K562 (cell line): ENCODE data around the gene TGM1. TPM values are rescaled to one million over a fixed set of nuclear protein-coding genes. Genes with fewer than 3 reads are reported as not detected.
A peak's percentile ranks its signal among the peaks of the same experiment; 100 is the strongest.

Experiments used
- ATAC-seq: fragments of 200-7000 bp; cut with Tn5 transposase; 3 replicates; pipeline ENCODE4 v1.9.1; 2020; ENCODE audit warnings: moderate library complexity
- BruUV-seq: library from RNA; stranded (reverse); fragments of 400-500 nt; replicated peaks from 2 replicates; lab custom pipeline; 2021; lab: Mats Ljungman, UMichigan
- CTCF ChIA-PET: fragments of 300-600 bp; formaldehyde crosslinking; extraction: SDS; loops from one replicate; lab custom pipeline; 2021; ENCODE audit warnings: low intra/inter-chr PET ratio; lab: Yijun Ruan, JAX
- POLR2A ChIA-PET: fragments of 300-600, 350-650 bp; sonication (Branson Sonifier 250); formaldehyde crosslinking; extraction: SDS; loops from one replicate; lab custom pipeline; 2021; ENCODE audit warnings: antibody characterized with exemption, inconsistent platforms; lab: Yijun Ruan, JAX
- DNase-seq, 4 experiments: peaks; one replicate each; pipeline versions ENCODE4 v3.0.0 to v3.0.0-alpha.2; 2011 to 2018; ENCODE audit warnings: low spot score in 3 of 4, mixed read lengths in 3 of 4; ENCODE audit errors: extremely low read depth in 1 of 4
- FAIRE-seq: peaks from 2 replicates; lab custom pipeline; 2011; peaks lifted over from hg19 to GRCh38; lab: Jason Lieb, UNC
- H2AFZ ChIP-seq: 2 replicates; pipeline ENCODE4 v1.6.0; 2011; ENCODE audit warnings: low read depth, low read length, control low read depth, inconsistent platforms
- H3K27ac ChIP-seq: fragments of 200-600 bp; 3 replicates; pipeline ENCODE4 v1.8.0; 2011; ENCODE audit warnings: low read depth, mild to moderate bottlenecking, control low read depth, inconsistent platforms, low read length, moderate library complexity, mixed read lengths; ENCODE audit errors: extremely low read depth
- H3K27me3 ChIP-seq, 2 experiments: fragments of 300-600 bp in 1 of 2; 2 replicates in 1 of 2; 3 replicates in 1 of 2; pipeline versions ENCODE4 v1.6.0 to v1.8.0; 2011; ENCODE audit warnings: inconsistent platforms in 2 of 2, low read length in 2 of 2, mild to moderate bottlenecking in 1 of 2, mixed read lengths in 1 of 2, moderate library complexity in 1 of 2; ENCODE audit not compliant: control insufficient read depth in 2 of 2, insufficient read depth in 2 of 2
- H3K36me3 ChIP-seq: fragments of 300-600 bp; 3 replicates; pipeline ENCODE4 v1.8.0; 2011; ENCODE audit warnings: mild to moderate bottlenecking, low read length, inconsistent platforms; ENCODE audit not compliant: control insufficient read depth, insufficient read depth
- H3K4me1 ChIP-seq, 2 experiments: fragments of 200-600 bp in 1 of 2; replicated peaks in 1 of 2; 2 replicates in 1 of 2; 3 replicates in 1 of 2; pipeline versions ENCODE4 v1.5.1 to v1.8.0; 2011; ENCODE audit warnings: inconsistent platforms in 2 of 2, low read length in 2 of 2, mild to moderate bottlenecking in 1 of 2, mixed read lengths in 1 of 2, moderate library complexity in 1 of 2; ENCODE audit not compliant: control insufficient read depth in 2 of 2, insufficient read depth in 2 of 2
- H3K4me2 ChIP-seq: 2 replicates; pipeline ENCODE4 v1.6.1; 2011; ENCODE audit warnings: low read length, control low read depth, inconsistent platforms, mixed read lengths; ENCODE audit not compliant: insufficient read depth
- H3K4me3 ChIP-seq: fragments of 200-600 bp; sonication (generic), shearing (Covaris generic); 2 replicates; pipeline ENCODE4 v1.5.1; 2016; ENCODE audit warnings: control low read depth, inconsistent platforms
- H3K79me2 ChIP-seq: fragments of 200-600 bp; 3 replicates; pipeline ENCODE4 v1.8.0; 2011; ENCODE audit warnings: low read length, inconsistent platforms; ENCODE audit not compliant: control insufficient read depth, insufficient read depth
- H3K9ac ChIP-seq, 2 experiments: 2 replicates each; pipeline versions ENCODE4 v1.6.0 to v1.6.1; 2011; ENCODE audit warnings: low read depth in 2 of 2, low read length in 2 of 2, control low read depth in 1 of 2, inconsistent platforms in 1 of 2, mild to moderate bottlenecking in 1 of 2, mixed read lengths in 1 of 2; ENCODE audit not compliant: insufficient read depth in 1 of 2
- H3K9me1 ChIP-seq: one replicate; pipeline ENCODE4 v1.6.0; 2011; ENCODE audit warnings: inconsistent platforms, mild to moderate bottlenecking, low read length, moderate library complexity; ENCODE audit not compliant: control insufficient read depth, insufficient read depth
- H3K9me3 ChIP-seq: replicated peaks from 2 replicates; pipeline ENCODE4 v1.5.1; 2011; ENCODE audit warnings: low read depth, low read length, inconsistent platforms; ENCODE audit not compliant: control insufficient read depth, insufficient read depth
- H4K20me1 ChIP-seq: replicated peaks from 2 replicates; pipeline ENCODE4 v1.6.1; 2011; ENCODE audit warnings: low read length, inconsistent platforms, mixed read lengths; ENCODE audit not compliant: control insufficient read depth, insufficient read depth
- ADNP ChIP-seq: fragments of 200-800 bp; sonication (Bioruptor generic); IDR thresholded peaks from 2 replicates; pipeline ENCODE4 v1.6.1; 2016; ENCODE audit warnings: missing genetic modification characterization, missing compliant biosample characterization
- BRD4 ChIP-seq: fragments of 200-600 bp; sonication (generic); IDR thresholded peaks from 2 replicates; pipeline ENCODE4 v1.6.1; 2017; ENCODE audit warnings: inconsistent platforms
- HDAC3 ChIP-seq: fragments of 450-650 bp; IDR thresholded peaks from 2 replicates; pipeline ENCODE4 v1.6.1; 2018; ENCODE audit warnings: borderline replicate concordance, mild to moderate bottlenecking, moderate library complexity; ENCODE audit not compliant: partially characterized antibody
- WGBS: fragments of 100-300 bp; shearing (Covaris generic); methylation state at CpG from one replicate; pipeline ENCODE4 v1.1.6; 2016; ENCODE audit warnings: low coverage, mixed read lengths; ENCODE audit not compliant: insufficient coverage; ENCODE audit errors: missing lambda C conversion rate; 5-methylcytosine and 5-hydroxymethylcytosine counted together
- in situ Hi-C: fragments of 300-500 bp; cut with MboI; formaldehyde crosslinking; loops from 4 replicates; pipeline ENCODE4 v1.15.0; 2018; ENCODE audit warnings: inconsistent platforms, mixed read lengths
- intact Hi-C: fragments of 100-400 bp; cut with micrococcal nuclease; formaldehyde crosslinking; loops from 2 replicates; pipeline ENCODE4 v1.14.2; 2022
- polyA plus RNA-seq, 8 experiments: library from polyadenylated mRNA; depleted of rRNA in 4 of 8; stranded (reverse) in 5 of 8; unstranded in 3 of 8; fragments of >200 nt; fragmentation: Nextera tagmentation in 2 of 8; fragmentation: Illumina TruSeq in 1 of 8; extraction: Ambion mirVana in 2 of 8; extraction: Trizol in 1 of 8; gene quantifications; 2 replicates each; pipeline versions ENCODE4 v1.2.1 to v1.2.3, GENCODE V29; 2011 to 2014; ENCODE audit warnings: inconsistent platforms in 1 of 8, missing spikeins in 1 of 8
- total RNA-seq, 7 experiments: library from RNA; depleted of rRNA in 6 of 7; stranded (reverse); fragments of >200 nt in 6 of 7; fragmentation: Illumina TruSeq in 2 of 7; extraction: Trizol in 2 of 7; gene quantifications; 2 replicates each; pipeline versions ENCODE4 v1.2.1 to v1.2.3, GENCODE V29; 2011 to 2021; ENCODE audit warnings: low replicate concordance in 1 of 7
- TF ChIP-seq, protein P1 (sequence below): fragments of 450-650 bp; IDR thresholded peaks from 2 replicates; pipeline ENCODE4 v1.7.0; 2016; ENCODE audit warnings: borderline replicate concordance
- TF ChIP-seq, protein P2 (sequence below): fragments of 250-450 bp; sonication (Bioruptor Pico); IDR thresholded peaks from 2 replicates; pipeline ENCODE4 v1.4.0; 2020

The TGM1 gene
- total and polyA plus RNA-seq, 9 of the 15 experiments (the other 6 are each of a cell fraction or from before 2014, with no cell fraction given) = 0.13 to 4.4 (median 0.88) TPM

DNA sequence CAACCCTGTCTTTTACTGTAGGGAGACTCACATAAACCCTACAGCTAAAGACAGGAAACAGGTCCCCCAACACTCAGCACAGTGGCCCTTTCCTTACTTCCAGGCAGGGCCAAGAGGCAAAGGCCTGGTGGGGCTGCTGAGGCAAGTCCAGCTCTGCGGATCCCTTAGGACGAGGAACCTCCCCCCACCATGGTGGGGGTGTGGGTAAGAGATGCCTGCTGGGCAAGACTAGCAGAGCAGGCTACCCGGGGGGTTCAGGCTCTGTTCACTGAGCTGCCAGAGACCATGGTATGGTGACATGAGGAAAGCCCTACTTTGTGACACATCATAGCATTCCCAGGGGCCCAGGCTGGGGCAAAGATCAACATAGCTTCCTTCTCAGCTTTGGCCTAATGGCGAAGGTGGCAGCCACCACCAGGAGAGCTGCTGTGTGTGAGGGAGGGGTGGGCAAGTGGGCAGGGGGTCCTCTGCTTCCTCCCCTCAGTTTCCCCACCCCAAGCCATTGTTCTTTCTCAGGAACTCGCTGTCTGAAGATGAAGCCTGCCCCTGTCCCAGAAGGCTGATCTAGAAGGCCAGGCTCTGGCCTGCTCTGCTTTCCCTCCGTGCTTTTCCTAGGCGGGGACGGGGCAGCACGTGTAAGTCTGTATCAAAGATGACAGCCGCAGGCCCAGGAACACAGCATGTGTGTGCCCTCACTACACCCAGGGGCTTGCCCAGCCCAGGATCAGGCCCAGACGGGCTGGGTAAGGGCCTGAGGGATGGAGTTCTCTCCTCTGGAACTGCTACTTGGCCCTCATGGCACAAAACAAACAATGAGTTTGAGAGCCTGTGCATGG is 10.5 kb downstream of the TGM1 start:
- Histone ChIP-seq H3K9ac (peak overlapping the region in 1 of 2 experiments; percentile 17; a peak in 1 of 4 replicates), H3K4me1 (peaks cover 21 to 28% of the 10 kb centered on the region in 2 experiments; a peak in 4 of 5 replicates), H3K4me2 (no peak overlapping the region), H2AFZ (no peak overlapping the region), H3K27me3 (no peaks in the 10 kb centered on the region), H4K20me1 (no peaks in the 10 kb centered on the region), H3K9me3 (no peaks in the 10 kb centered on the region), H3K79me2 (no peaks in the 10 kb centered on the region), H3K4me3 (no peak overlapping the region), H3K9me1 (no peaks in the 10 kb centered on the region), H3K36me3 (no peaks in the 10 kb centered on the region; the same call in 1 of the 3 replicates), H3K27ac (no peak overlapping the region)
- no TSS peak for BruUV-seq
- CTCF ChIA-PET = no interaction called here
- DNase-seq (no peak), FAIRE-seq (no peak), ATAC-seq (no peak)
- TF ChIP-seq ADNP (no peak), HDAC3 (no peak), BRD4 (no peak)
- TF ChIP-seq, protein P1, sequence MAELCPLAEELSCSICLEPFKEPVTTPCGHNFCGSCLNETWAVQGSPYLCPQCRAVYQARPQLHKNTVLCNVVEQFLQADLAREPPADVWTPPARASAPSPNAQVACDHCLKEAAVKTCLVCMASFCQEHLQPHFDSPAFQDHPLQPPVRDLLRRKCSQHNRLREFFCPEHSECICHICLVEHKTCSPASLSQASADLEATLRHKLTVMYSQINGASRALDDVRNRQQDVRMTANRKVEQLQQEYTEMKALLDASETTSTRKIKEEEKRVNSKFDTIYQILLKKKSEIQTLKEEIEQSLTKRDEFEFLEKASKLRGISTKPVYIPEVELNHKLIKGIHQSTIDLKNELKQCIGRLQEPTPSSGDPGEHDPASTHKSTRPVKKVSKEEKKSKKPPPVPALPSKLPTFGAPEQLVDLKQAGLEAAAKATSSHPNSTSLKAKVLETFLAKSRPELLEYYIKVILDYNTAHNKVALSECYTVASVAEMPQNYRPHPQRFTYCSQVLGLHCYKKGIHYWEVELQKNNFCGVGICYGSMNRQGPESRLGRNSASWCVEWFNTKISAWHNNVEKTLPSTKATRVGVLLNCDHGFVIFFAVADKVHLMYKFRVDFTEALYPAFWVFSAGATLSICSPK = no peak
- TF ChIP-seq, protein P2, sequence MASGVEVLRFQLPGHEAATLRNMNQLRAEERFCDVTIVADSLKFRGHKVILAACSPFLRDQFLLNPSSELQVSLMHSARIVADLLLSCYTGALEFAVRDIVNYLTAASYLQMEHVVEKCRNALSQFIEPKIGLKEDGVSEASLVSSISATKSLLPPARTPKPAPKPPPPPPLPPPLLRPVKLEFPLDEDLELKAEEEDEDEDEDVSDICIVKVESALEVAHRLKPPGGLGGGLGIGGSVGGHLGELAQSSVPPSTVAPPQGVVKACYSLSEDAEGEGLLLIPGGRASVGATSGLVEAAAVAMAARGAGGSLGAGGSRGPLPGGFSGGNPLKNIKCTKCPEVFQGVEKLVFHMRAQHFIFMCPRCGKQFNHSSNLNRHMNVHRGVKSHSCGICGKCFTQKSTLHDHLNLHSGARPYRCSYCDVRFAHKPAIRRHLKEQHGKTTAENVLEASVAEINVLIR = no peak
- in situ Hi-C loops = no loop called here
- intact Hi-C loops = no loop called here
- WGBS = 59% methylated on average over 6 of the region's 11 CpGs
- POLR2A ChIA-PET = interaction anchor here (2.0 kb wide), 1 partner anchor 10 kb away, joined by 10 read pairs; the partner anchor contains the start of gene TINF2
